GM21786 (cell line): ENCODE results near the gene UGDH.

ENCODE experiments used
- ATAC-seq: cut with Tn5 transposase; IDR thresholded peaks from one replicate; pipeline ENCODE4 v1.9.1; 2021; ENCODE audit not compliant: unreplicated experiment

UGDH gene

GRCh38 chr4:39453738-39454137, 73.5 kb downstream of the UGDH start:
- ATAC-seq: no peak

GRCh38 chr4:39452860-39453587, 74.2 kb downstream of the UGDH start:
- no peak for ATAC-seq

- no peak for ATAC-seq
Measured at GRCh38 chr4:39452153-39452859, 74.9 kb downstream of the UGDH start.

- ATAC-seq: no peak
Measured at GRCh38 chr4:39451423-39452023, 75.7 kb downstream of the UGDH start.

- no peak for ATAC-seq
Measured at GRCh38 chr4:39450618-39451017, 76.6 kb downstream of the UGDH start.
